HUES64 (cell line): ENCODE data around the gene HUS1.

Experiments used
- H3K27ac ChIP-seq: 2 replicates; pipeline ENCODE4 v1.7.0; 2013; ENCODE audit warnings: low read depth, low read length, inconsistent platforms
- H3K27me3 ChIP-seq: 2 replicates; pipeline ENCODE4 v1.6.1; 2013; ENCODE audit warnings: mild to moderate bottlenecking, low read length; ENCODE audit not compliant: insufficient read depth
- H3K36me3 ChIP-seq: 2 replicates; pipeline ENCODE4 v1.6.1; 2013; ENCODE audit warnings: mild to moderate bottlenecking, low read length; ENCODE audit not compliant: insufficient read depth
- H3K4me1 ChIP-seq: 2 replicates; pipeline ENCODE4 v1.6.1; 2013; ENCODE audit warnings: mild to moderate bottlenecking, low read length, moderate library complexity; ENCODE audit not compliant: insufficient read depth
- H3K4me3 ChIP-seq: 2 replicates; pipeline ENCODE4 v1.5.1; 2013; ENCODE audit warnings: mild to moderate bottlenecking, low read length, moderate library complexity
- H3K9ac ChIP-seq: 2 replicates; pipeline ENCODE4 v1.6.1; 2013; ENCODE audit warnings: mild to moderate bottlenecking, low read depth, low read length
- H3K9me3 ChIP-seq: 2 replicates; pipeline ENCODE4 v1.6.1; 2013; ENCODE audit warnings: low read depth, low read length; ENCODE audit not compliant: insufficient read depth
- WGBS: fragments of 150-250, 120-280 bp; methylation state at CpG from one replicate; pipeline ENCODE4 v1.1.7; 2013; ENCODE audit warnings: missing lambda C conversion rate; 5-methylcytosine and 5-hydroxymethylcytosine counted together

HUS1 gene

DNA sequence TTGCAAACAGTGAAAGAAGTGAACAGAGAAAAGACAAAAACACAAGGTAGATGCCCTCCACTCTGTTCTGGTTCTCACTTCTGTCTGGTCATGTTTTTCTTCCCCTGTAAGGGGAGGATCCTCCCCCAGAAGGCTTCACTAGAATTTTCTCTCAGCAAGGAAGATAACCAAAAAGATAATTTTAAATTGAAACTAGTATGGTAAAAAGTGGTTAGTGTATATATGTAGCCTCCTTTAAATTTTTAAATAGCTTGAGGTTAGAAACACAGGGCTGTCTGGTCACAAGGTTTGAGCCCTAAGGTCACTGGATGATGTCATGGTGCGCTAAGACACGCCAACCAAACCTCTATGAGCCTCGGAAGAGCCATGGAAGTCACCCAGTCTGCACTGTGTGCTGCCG is 25.6 kb downstream of the HUS1 start:
- H3K9me3 ChIP-seq = no peaks in the 10 kb centered on the region; the same call in 1 of the 2 replicates
- H3K4me3 ChIP-seq = no peak overlapping the region
- peaks cover 13% of the 10 kb centered on the region for H3K4me1 ChIP-seq
- peaks cover 23% of the 10 kb centered on the region for H3K36me3 ChIP-seq
- no peak overlapping the region for H3K9ac ChIP-seq
- H3K27ac ChIP-seq = no peak overlapping the region
- no peaks in the 10 kb centered on the region for H3K27me3 ChIP-seq
- WGBS = 97% methylated on average over 4 of the region's 4 CpGs

DNA sequence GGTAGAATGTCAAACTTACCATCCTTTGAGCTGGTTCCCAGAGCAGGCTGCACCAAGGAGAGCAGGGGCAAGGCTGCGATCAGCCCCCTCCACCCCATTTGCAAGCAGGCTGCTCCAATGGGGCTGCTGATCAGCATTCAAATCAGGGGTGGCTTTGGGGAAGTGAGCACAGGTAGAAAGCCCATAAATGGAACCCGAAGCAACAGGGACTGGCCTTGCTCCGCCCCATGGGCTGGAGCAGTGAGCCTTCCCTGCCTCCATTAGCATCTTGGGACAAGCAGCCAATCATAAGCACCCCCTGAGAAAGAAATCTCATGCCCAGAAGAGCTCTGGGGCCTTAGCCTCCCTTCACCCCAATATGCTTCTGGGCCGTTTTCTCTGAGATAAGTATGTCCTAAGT is 27.2 kb downstream of the HUS1 start:
- H3K27me3 ChIP-seq = no peaks in the 10 kb centered on the region
- H3K4me1 ChIP-seq = peaks cover 13% of the 10 kb centered on the region
- 82% methylated on average over 3 of the region's 4 CpGs for WGBS
- H3K27ac ChIP-seq = no peak overlapping the region
- H3K9ac ChIP-seq = no peak overlapping the region
- no peak overlapping the region for H3K4me3 ChIP-seq
- no peaks in the 10 kb centered on the region for H3K9me3 ChIP-seq
- peaks cover 17% of the 10 kb centered on the region for H3K36me3 ChIP-seq

GRCh38 chr7:47951374-47951773 is 28.0 kb downstream of the HUS1 start:
- Histone ChIP-seq H3K27ac (no peak overlapping the region), H3K27me3 (no peaks in the 10 kb centered on the region), H3K9me3 (no peaks in the 10 kb centered on the region), H3K9ac (no peak overlapping the region), H3K4me1 (peaks cover 13% of the 10 kb centered on the region), H3K4me3 (no peak overlapping the region), H3K36me3 (peaks cover 11% of the 10 kb centered on the region)

- H3K9me3 ChIP-seq = no peaks in the 10 kb centered on the region
- no peak overlapping the region for H3K4me3 ChIP-seq
- 87% methylated on average over 9 of the region's 11 CpGs for WGBS
- H3K27ac ChIP-seq = no peak overlapping the region
- no peaks in the 10 kb centered on the region for H3K27me3 ChIP-seq
- H3K36me3 ChIP-seq = peaks cover 7% of the 10 kb centered on the region
- peaks cover 13% of the 10 kb centered on the region for H3K4me1 ChIP-seq
- H3K9ac ChIP-seq = no peak overlapping the region
Measured at GRCh38 chr7:47950714-47951113, 28.7 kb downstream of the HUS1 start.

GRCh38 chr7:47949703-47950102 is 29.7 kb downstream of the HUS1 start:
- Histone ChIP-seq H3K27ac (no peak overlapping the region), H3K36me3 (peaks cover 3% of the 10 kb centered on the region), H3K4me3 (no peak overlapping the region), H3K4me1 (peaks cover 13% of the 10 kb centered on the region), H3K27me3 (no peaks in the 10 kb centered on the region), H3K9me3 (no peaks in the 10 kb centered on the region), H3K9ac (no peak overlapping the region)
- 87% methylated on average over 4 of the region's 4 CpGs for WGBS

DNA sequence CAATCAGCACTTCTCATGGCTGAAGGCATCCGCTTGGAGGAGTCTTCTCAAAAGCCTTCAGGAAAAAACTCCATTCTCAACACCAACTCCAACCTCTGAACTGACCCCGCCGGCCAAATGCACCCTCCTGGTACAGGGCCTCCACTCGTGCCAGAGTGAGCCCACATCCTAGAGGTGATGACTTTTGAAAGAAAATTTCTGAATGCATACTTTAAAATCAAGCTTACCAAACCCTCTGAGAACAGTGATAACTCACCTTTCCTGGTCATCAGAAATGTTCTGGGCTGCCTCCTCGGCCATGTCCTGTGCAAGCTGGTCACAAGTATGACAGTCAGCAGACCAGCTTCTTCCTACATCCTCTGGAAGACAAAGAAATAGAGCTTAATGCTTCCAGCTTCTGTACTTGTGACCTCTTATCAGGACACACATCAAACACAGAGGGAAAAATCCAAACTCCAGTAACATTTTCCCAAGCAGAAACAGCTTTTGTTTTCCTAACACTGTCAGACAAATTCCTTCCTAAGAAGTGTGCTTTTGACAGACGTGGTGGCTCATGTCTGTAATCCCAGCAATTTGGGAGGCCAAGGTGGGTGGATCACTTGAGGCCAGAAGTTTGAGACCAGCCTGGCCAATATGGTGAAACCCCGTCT is 31.1 kb downstream of the HUS1 start, which contains the start of gene PKD1L1:
PKD1L1 (minus strand) TSS at position 326 of the 650 bp plus-strand sequence; CDS start at position 300, 26 bp downstream.
- no peak within 1 kb of the TSS for H3K9ac ChIP-seq
- H3K36me3 ChIP-seq = no peaks in the 10 kb centered on the region
- 93% methylated on average over 7 of the region's 7 CpGs for WGBS
- H3K4me1 ChIP-seq = peaks cover 13% of the 10 kb centered on the region
- H3K4me3 ChIP-seq = no peak within 1 kb of the TSS
- no peaks in the 10 kb centered on the region for H3K27me3 ChIP-seq
- H3K9me3 ChIP-seq = no peaks in the 10 kb centered on the region
- no peak within 1 kb of the TSS for H3K27ac ChIP-seq

- H3K9me3 ChIP-seq = no peaks in the 10 kb centered on the region
- no peaks in the 10 kb centered on the region for H3K36me3 ChIP-seq
- peaks cover 13% of the 10 kb centered on the region for H3K4me1 ChIP-seq
- WGBS = 95% methylated on average over 7 of the region's 7 CpGs
- H3K27ac ChIP-seq = no peak overlapping the region
- H3K27me3 ChIP-seq = no peaks in the 10 kb centered on the region
- H3K9ac ChIP-seq = no peak overlapping the region
- H3K4me3 ChIP-seq = no peak overlapping the region
Measured at GRCh38 chr7:47947355-47947749, 32.1 kb downstream of the HUS1 start.

- Histone ChIP-seq H3K27me3 (no peaks in the 10 kb centered on the region), H3K36me3 (no peaks in the 10 kb centered on the region), H3K4me1 (peaks cover 14% of the 10 kb centered on the region), H3K9me3 (no peaks in the 10 kb centered on the region), H3K4me3 (no peak overlapping the region), H3K9ac (no peak overlapping the region), H3K27ac (no peak overlapping the region)
- 94% methylated on average over 7 of the region's 7 CpGs for WGBS
Measured at GRCh38 chr7:47946581-47947354, 32.6 kb downstream of the HUS1 start.

- Histone ChIP-seq H3K27ac (no peak overlapping the region), H3K4me3 (no peak overlapping the region), H3K9me3 (no peaks in the 10 kb centered on the region), H3K36me3 (no peaks in the 10 kb centered on the region), H3K27me3 (no peaks in the 10 kb centered on the region), H3K4me1 (peaks cover 15% of the 10 kb centered on the region), H3K9ac (no peak overlapping the region)
- WGBS = 61% methylated on average over 8 of the region's 8 CpGs
Measured at GRCh38 chr7:47945261-47946015, 34.0 kb downstream of the HUS1 start.

- Histone ChIP-seq H3K36me3 (no peaks in the 10 kb centered on the region), H3K27me3 (no peaks in the 10 kb centered on the region), H3K4me3 (no peak overlapping the region), H3K9ac (no peak overlapping the region), H3K4me1 (peaks cover 15% of the 10 kb centered on the region), H3K27ac (no peak overlapping the region), H3K9me3 (no peaks in the 10 kb centered on the region)
- WGBS = 87% methylated on average over 12 of the region's 12 CpGs
Measured at GRCh38 chr7:47944536-47945260, 34.7 kb downstream of the HUS1 start.
